Measurements from ENCODE around the gene CCDC33.

The CCDC33 gene

DNA sequence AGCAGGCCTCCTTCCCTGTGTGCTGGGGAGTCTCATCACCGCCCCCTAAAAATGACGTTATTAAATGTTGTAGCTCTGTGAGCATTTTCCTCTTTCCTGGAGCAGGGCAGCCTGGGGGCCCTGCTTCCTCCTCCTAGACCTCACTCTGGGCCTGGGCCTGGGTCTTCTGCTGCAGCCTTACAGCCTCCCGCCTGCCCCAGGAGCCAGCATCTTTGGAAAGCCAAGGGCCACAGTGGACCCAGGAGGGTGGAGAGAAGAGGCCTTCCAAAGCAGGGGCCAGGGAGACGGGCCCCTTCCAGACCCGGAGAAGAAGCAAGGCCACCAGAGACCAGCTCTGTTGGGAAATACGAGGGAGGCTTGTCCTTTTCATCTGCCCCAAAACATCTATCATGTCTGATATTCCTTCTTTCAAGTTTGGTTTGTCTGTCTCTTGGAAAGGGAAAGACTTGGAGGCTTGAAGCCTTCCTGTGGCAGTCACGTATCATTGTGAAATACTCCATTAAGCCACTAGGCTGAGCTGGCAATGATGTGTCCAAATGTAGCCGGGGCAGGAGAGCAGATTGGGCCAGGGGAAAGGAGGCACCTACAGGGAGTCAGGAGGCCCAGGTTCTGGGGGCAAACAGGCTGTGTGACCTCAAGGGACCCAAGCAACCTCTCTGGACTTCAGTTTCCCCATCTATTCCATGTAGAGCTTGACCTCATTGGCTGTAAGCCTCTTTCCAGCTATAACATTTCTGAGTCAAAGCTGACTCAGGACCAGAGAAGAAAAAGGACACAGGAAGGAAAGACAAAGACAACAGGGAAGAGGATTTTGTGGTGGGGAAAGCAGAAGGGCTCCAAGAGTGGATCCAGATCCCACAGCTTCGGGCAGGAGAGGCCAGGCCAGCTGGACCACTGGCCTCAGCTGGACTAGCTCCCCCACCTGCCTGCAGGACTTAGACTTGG lies 100.2 kb downstream of the CCDC33 start:
- TF ChIP-seq TEAD4 (IDR thresholded peaks at IDR 0.05) (no peak), NFIC (IDR thresholded peaks at IDR 0.05) (no peak), RAD21 (IDR thresholded peaks at IDR 0.05; ENCODE audit: low read depth) (no peak), TAF1 (IDR thresholded peaks at IDR 0.05; ENCODE audit: low read depth) (no peak), CEBPB (IDR thresholded peaks at IDR 0.05) (no peak), FOXM1 (IDR thresholded peaks at IDR 0.05; ENCODE audit: borderline replicate concordance, low read depth) (no peak), YY1 (IDR thresholded peaks at IDR 0.05; ENCODE audit: low read depth) (no peak), MAX (IDR thresholded peaks at IDR 0.05) (no peak)
- TF ChIP-seq, protein P1, sequence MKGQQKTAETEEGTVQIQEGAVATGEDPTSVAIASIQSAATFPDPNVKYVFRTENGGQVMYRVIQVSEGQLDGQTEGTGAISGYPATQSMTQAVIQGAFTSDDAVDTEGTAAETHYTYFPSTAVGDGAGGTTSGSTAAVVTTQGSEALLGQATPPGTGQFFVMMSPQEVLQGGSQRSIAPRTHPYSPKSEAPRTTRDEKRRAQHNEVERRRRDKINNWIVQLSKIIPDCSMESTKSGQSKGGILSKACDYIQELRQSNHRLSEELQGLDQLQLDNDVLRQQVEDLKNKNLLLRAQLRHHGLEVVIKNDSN (IDR thresholded peaks at IDR 0.05), result no peak

DNA sequence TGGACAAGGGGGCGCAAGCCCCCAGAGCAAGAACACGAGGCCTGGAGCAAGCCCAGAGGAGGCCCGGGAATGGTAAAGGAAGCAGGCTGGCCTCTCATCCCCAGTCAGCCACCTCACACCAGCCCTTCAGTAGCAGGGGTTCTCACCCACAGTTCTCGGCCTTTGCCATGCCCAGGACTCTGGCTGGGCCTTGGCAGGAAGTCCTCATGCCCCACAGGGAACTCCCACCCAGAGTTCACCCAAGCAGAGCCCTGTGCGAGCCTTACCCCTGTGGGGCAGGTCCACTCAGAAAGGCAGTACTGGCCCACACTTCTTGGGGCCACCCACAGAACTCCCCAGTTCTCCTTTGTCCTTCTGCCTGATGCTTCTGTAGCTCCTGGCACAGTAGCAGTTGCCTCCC lies 101.0 kb downstream of the CCDC33 start:
- TF ChIP-seq TCF12 (IDR thresholded peaks at IDR 0.05; ENCODE audit: low read depth), result no peak
- no peak for TF ChIP-seq YY1 (IDR thresholded peaks at IDR 0.05; ENCODE audit: low read depth)
- TF ChIP-seq MAX (IDR thresholded peaks at IDR 0.05), result no peak
- TF ChIP-seq CREB1 (IDR thresholded peaks at IDR 0.05; ENCODE audit: low read depth), result no peak
- no peak for TF ChIP-seq ZBTB7A (IDR thresholded peaks at IDR 0.05; ENCODE audit: low read depth)
- no peak for TF ChIP-seq CEBPB (IDR thresholded peaks at IDR 0.05)
- no peak for TF ChIP-seq REST (IDR thresholded peaks at IDR 0.05; ENCODE audit: low read depth)
- TF ChIP-seq TAF1 (IDR thresholded peaks at IDR 0.05; ENCODE audit: low read depth), result no peak

- no peak for TF ChIP-seq TCF12 (IDR thresholded peaks at IDR 0.05; ENCODE audit: low read depth)
- TF ChIP-seq MAX (IDR thresholded peaks at IDR 0.05), result no peak
- no peak for TF ChIP-seq ZBTB7A (IDR thresholded peaks at IDR 0.05; ENCODE audit: low read depth)
- TF ChIP-seq CEBPB (IDR thresholded peaks at IDR 0.05), result no peak
- TF ChIP-seq YY1 (IDR thresholded peaks at IDR 0.05; ENCODE audit: low read depth), result no peak
- TF ChIP-seq RAD21 (IDR thresholded peaks at IDR 0.05; ENCODE audit: low read depth), result no peak
- TF ChIP-seq REST (IDR thresholded peaks at IDR 0.05; ENCODE audit: low read depth), result no peak
- TF ChIP-seq, protein P1 (IDR thresholded peaks at IDR 0.05), result no peak
- no peak for TF ChIP-seq NFIC (IDR thresholded peaks at IDR 0.05)
- TF ChIP-seq EGR1 (IDR thresholded peaks at IDR 0.05), result no peak
- no peak for TF ChIP-seq FOXM1 (IDR thresholded peaks at IDR 0.05; ENCODE audit: borderline replicate concordance, low read depth)
- no peak for TF ChIP-seq CREB1 (IDR thresholded peaks at IDR 0.05; ENCODE audit: low read depth)
- no peak for TF ChIP-seq EP300 (IDR thresholded peaks at IDR 0.05; ENCODE audit: borderline replicate concordance)
- TF ChIP-seq TEAD4 (IDR thresholded peaks at IDR 0.05), result no peak
- TF ChIP-seq TAF1 (IDR thresholded peaks at IDR 0.05; ENCODE audit: low read depth), result no peak
Measured at GRCh38 chr15:74337607-74338211, 101.6 kb downstream of the CCDC33 start.

GRCh38 chr15:74338676-74339075 lies 102.5 kb downstream of the CCDC33 start:
- TF ChIP-seq, protein P1 (IDR thresholded peaks at IDR 0.05), result no peak
- no peak for TF ChIP-seq TAF1 (IDR thresholded peaks at IDR 0.05; ENCODE audit: low read depth)
- TF ChIP-seq ZBTB7A (IDR thresholded peaks at IDR 0.05; ENCODE audit: low read depth), result no peak
- no peak for TF ChIP-seq NFIC (IDR thresholded peaks at IDR 0.05)
- no peak for TF ChIP-seq EP300 (IDR thresholded peaks at IDR 0.05; ENCODE audit: borderline replicate concordance)
- no peak for TF ChIP-seq EGR1 (IDR thresholded peaks at IDR 0.05)
- TF ChIP-seq TEAD4 (IDR thresholded peaks at IDR 0.05), result no peak
- TF ChIP-seq REST (IDR thresholded peaks at IDR 0.05; ENCODE audit: low read depth), result no peak
- TF ChIP-seq CEBPB (IDR thresholded peaks at IDR 0.05), result no peak
